Psoas muscle (tissue), 8 donors: ENCODE data around the gene CMTM7. TPM values are rescaled to one million over a fixed set of nuclear protein-coding genes. Genes with fewer than 3 reads are reported as not detected.
A peak's percentile ranks its signal among the peaks of the same experiment; 100 is the strongest.

Experiments
- ATAC-seq, 4 donors: fragments of 200-7000 bp; cut with Tn5 transposase; one replicate each; pipeline ENCODE4 v1.9.1; 2020; ENCODE audit warnings: moderate library complexity in 3 of 4, mild to moderate bottlenecking in 2 of 4
- DNase-seq, 2 donors: peaks; one replicate each; pipeline ENCODE4 v3.0.0-alpha.2; 2020
- H3K27ac ChIP-seq: fragments of 200-600 bp; one replicate; pipeline ENCODE4 v1.8.0; 2022
- H3K27me3 ChIP-seq, 3 donors: fragments of 200-600 bp in 1 of 3; one replicate each; pipeline versions ENCODE4 v1.6.1 to v1.8.0; 2013 to 2022; ENCODE audit warnings: low read length in 2 of 3, mild to moderate bottlenecking in 2 of 3, moderate library complexity in 1 of 3; ENCODE audit not compliant: insufficient read depth in 3 of 3
- H3K36me3 ChIP-seq, 2 donors: fragments of 200-600 bp in 1 of 2; one replicate each; pipeline versions ENCODE4 v1.6.1 to v1.8.0; 2013 to 2022; ENCODE audit warnings: low read depth in 1 of 2, mild to moderate bottlenecking in 1 of 2, moderate library complexity in 1 of 2; ENCODE audit not compliant: insufficient read depth in 1 of 2
- H3K4me1 ChIP-seq: fragments of 200-600 bp; one replicate; pipeline ENCODE4 v1.8.0; 2022
- H3K4me3 ChIP-seq: fragments of 200-600 bp; one replicate; pipeline ENCODE4 v1.8.0; 2022; ENCODE audit warnings: mild to moderate bottlenecking
- H3K9me3 ChIP-seq: fragments of 200-600 bp; one replicate; pipeline ENCODE4 v1.8.0; 2022
- WGBS, 3 donors: extraction: QIAGEN DNeasy Blood & Tissue Kit; methylation state at CpG; one replicate each; pipeline versions ENCODE4 v1.1.6 to v1.1.7; 2013; 5-methylcytosine and 5-hydroxymethylcytosine counted together
- intact Hi-C, 2 donors: fragments of 100-400 bp; cut with DNase I; formaldehyde crosslinking; loops; one replicate each; pipeline versions ENCODE4 v1.11.0 to v1.14.2; 2022
- polyA plus RNA-seq, 3 donors: library from polyadenylated mRNA; stranded (reverse); fragments of 200-250 nt; gene quantifications; one replicate each; pipeline ENCODE4 v1.2.3, GENCODE V29; 2013
- total RNA-seq, 4 donors: library from RNA; stranded (reverse); fragmentation: NEBNext Ultra II Directional in 2 of 4; extraction: Animal tissue kit (Norgen Biotek cat#: 25700) in 2 of 4; gene quantifications; one replicate each; pipeline versions ENCODE4 v1.2.1 to v1.2.4, GENCODE V29; 2021 to 2023
- TF ChIP-seq, protein P1 (sequence below): fragments of 200-600 bp; IDR thresholded peaks from one replicate; pipeline ENCODE4 v1.8.0; 2022; ENCODE audit warnings: antibody characterized with exemption
- donor health status: healthy with polysubstance abuse.
- donor health status: DM: no; HTN: no; CAD: no; lungs with moderate emphysema.
- donor health status: Bipolar disorder and iron deficiency.
- donor health status: healthy.
- donor health status: DM: yes; HTN: yes; CAD: no.
- donor health status: DM: no; HTN: no; CAD: no.
- donor health status: DM: no; HTN: no; CAD: no.
- donor health status: DM: yes; HTN: yes; CAD: no.

CMTM7 gene
- total and polyA plus RNA-seq, 7 donors: 0.65 to 18.5 (median 2.6) TPM

DNA sequence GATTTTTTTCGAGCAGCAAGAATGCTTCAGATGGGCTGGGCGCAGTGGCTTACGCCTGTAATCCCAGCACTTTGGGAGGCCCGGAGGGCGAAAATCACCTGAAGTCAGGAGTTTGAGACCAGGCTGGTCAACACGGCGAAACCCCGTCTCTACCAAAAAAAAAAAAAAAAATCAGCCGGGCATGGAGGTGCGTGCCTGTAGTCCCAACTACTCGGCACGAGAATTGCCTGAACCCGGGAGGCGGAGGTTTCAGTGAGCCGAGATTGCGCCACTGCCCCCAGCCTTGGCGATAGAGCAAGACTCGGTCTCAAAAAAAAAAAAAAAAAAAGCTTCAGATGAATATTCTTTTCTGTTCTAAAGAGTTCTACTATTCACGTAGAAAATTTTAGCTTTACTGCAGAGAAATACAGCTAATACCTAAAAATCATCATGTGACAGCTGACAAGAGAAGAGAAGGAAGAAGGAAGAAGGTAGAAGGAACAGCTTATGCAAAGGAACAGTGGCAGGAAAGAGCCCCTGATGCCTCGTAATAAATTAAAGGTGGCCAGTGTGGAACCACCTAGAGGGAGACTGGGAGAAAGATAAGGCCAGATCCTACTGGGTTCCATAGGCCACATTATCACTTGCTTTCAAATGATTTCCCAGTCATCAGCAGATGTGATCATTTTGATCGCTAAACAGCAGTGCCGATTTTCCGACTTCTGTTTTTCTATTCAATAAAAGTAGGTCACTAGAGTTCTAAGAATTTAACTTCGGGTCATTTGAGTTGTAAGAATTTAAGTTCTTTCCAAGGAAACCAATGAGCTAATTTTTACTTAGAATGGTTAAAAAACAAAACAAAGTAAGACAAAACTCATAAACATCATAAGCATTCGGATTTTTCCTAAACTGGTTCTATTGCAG lies 109.5 kb downstream of the CMTM7 start:
- no peaks in the 10 kb centered on the region for H3K9me3 ChIP-seq
- H3K36me3 ChIP-seq: no peaks in the 10 kb centered on the region
- no peaks in the 10 kb centered on the region for H3K27me3 ChIP-seq
- intact Hi-C loops: loop anchor here in 1 of 2 donors (5.0 kb wide), 1 partner anchor 71 kb away; the partner anchor contains the start of gene DYNC1LI1
- peaks cover 15% of the 10 kb centered on the region for H3K4me1 ChIP-seq
- H3K27ac ChIP-seq: peak overlapping the region; percentile 98
- TF ChIP-seq, protein P1, sequence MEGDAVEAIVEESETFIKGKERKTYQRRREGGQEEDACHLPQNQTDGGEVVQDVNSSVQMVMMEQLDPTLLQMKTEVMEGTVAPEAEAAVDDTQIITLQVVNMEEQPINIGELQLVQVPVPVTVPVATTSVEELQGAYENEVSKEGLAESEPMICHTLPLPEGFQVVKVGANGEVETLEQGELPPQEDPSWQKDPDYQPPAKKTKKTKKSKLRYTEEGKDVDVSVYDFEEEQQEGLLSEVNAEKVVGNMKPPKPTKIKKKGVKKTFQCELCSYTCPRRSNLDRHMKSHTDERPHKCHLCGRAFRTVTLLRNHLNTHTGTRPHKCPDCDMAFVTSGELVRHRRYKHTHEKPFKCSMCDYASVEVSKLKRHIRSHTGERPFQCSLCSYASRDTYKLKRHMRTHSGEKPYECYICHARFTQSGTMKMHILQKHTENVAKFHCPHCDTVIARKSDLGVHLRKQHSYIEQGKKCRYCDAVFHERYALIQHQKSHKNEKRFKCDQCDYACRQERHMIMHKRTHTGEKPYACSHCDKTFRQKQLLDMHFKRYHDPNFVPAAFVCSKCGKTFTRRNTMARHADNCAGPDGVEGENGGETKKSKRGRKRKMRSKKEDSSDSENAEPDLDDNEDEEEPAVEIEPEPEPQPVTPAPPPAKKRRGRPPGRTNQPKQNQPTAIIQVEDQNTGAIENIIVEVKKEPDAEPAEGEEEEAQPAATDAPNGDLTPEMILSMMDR: no peak
- DNase-seq (no peak), ATAC-seq (no peak)
- 80 to 83% (median 82%) methylated on average over 25 of the region's 25 CpGs for WGBS, 3 donors
- H3K4me3 ChIP-seq: peak overlapping the region; percentile 98

DNA sequence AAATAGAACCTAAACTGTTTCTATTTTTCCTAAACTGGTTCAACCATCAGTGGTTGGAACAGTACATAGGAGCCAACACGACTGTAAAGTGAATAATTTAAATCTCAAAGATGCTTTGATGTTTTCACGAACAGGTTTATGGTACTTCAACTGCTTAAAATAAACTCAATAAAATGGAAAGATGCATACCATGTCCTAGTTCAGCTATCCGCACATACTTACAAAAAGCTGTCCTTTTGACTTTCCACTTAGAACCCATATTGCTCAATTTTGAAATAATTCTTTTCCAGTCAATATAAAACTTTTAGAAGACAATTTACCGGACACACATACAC lies 110.1 kb downstream of the CMTM7 start:
- H3K9me3 ChIP-seq: no peaks in the 10 kb centered on the region
- no peak for DNase-seq
- H3K27me3 ChIP-seq: no peaks in the 10 kb centered on the region
- intact Hi-C loops: loop anchor here in 1 of 2 donors (5.0 kb wide), 1 partner anchor 71 kb away; the partner anchor contains the start of gene DYNC1LI1
- H3K36me3 ChIP-seq: no peaks in the 10 kb centered on the region
- H3K4me1 ChIP-seq: peaks cover 15% of the 10 kb centered on the region
- no peak for ATAC-seq
- H3K27ac ChIP-seq: peak overlapping the region; percentile 98
- TF ChIP-seq, protein P1: no peak
- peak overlapping the region; percentile 98 for H3K4me3 ChIP-seq
- WGBS, 3 donors: 6 to 16% (median 8%) methylated on average over 4 of the region's 4 CpGs

DNA sequence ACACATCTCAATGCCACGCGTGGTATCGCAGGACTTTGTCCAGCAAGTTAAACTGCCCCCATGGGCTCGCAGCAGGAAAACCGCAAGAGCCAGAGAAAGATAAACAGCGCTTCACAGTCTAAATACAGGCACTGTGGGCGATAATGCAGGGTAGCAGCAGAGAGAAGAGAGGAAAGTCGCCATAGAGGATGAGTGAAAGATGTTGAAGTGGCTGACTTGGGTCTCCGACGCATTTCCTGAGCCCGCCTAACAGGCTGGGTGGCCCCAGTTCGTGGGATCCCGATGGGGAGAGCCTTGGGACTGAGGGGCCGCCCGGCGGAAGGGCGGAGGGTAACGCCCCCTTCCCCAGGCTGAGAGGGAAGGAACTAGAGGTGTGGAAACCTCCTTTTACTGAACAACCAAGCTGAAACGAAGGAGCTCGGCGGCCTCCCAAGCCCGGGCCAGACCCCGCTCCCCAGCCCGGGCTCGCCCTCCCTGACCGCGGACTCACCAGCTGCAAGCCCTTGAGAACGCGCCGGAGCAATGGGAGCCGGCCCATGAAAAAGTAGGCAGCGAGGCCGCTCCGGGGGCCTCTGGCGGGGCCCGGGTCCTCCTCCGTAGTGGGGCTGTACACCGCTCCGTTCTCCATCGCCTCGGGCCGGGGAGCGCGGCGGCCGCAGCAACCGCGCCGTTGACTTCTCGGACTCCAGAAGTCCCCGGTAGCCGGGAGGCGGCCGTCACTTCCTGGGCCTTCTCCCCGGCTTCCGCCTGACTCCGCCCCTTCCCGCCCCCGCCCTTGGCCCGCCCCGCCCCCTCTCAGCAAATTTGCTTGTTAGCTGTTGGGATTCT lies 110.7 kb downstream of the CMTM7 start, which contains the start of gene CMTM6:
TSS of gene CMTM6 (minus strand) at position 735 of the 828 bp plus-strand sequence. CDS start at position 628, 107 bp downstream.
- WGBS, 3 donors: 0 to 1% (median 1%) methylated on average over 45 to 61 of the region's 61 CpGs

DNA sequence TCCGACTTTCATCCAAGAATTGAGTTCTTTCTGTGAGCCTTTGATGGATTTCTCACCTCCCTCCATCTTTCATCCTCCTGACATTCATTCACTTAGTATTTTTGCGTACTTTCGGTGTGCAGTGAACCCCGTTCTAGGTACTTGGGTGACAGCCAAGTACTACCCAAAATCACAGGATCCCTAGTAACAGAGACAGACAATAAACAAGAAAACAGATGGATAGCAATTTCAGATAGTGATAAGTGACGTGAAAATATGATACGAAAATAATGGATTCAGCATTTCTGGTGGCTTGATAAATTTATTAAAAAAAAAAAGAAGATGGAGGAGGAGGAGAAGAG lies 111.3 kb downstream of the CMTM7 start:
- Histone ChIP-seq H3K27ac (peak overlapping the region; percentile 98), H3K36me3 (no peaks in the 10 kb centered on the region), H3K4me3 (peak overlapping the region; percentile 98), H3K4me1 (peaks cover 15% of the 10 kb centered on the region), H3K27me3 (no peaks in the 10 kb centered on the region), H3K9me3 (no peaks in the 10 kb centered on the region)
- ATAC-seq: peak in 2 of 4 donors; percentile 2
- intact Hi-C loops: loop anchor here in 1 of 2 donors (5.0 kb wide), 1 partner anchor 69 kb away; the partner anchor contains the start of gene DYNC1LI1
- no peak for DNase-seq
- 2 to 3% (median 2%) methylated on average over 6 of the region's 6 CpGs for WGBS, 3 donors
- TF ChIP-seq, protein P1: no peak

More for the DNA sequence above, 110.7 kb downstream of the CMTM7 start, which contains the start of gene CMTM6:
- Histone ChIP-seq H3K4me1 (peaks cover 15% of the 10 kb centered on the region), H3K36me3 (no peaks in the 10 kb centered on the region), H3K27ac (peak within 1 kb of the TSS; percentile 98), H3K4me3 (peak within 1 kb of the TSS; percentile 98), H3K27me3 (no peaks in the 10 kb centered on the region), H3K9me3 (no peaks in the 10 kb centered on the region)
- TF ChIP-seq, protein P1: no peak
- peak; percentile 95 to 99 (median 96) for ATAC-seq
- peak; percentile 82 to 90 for DNase-seq
- intact Hi-C loops: loop anchor here in 1 of 2 donors (5.0 kb wide), 1 partner anchor 70 kb away; the partner anchor contains the start of gene DYNC1LI1

Other genes with a start within 250 kb of the CMTM7 start
- 1 to 10 TPM in 3 of 4 donors, under 1 TPM in 1; 0.97 to 4.2 (median 2.1) TPM for gene CMTM8, start 153.2 kb upstream of the CMTM7 start, total RNA-seq
- 1 to 10 TPM; 1.5 to 4.0 (median 2.0) TPM for gene CMTM8, start 153.2 kb upstream of the CMTM7 start, polyA plus RNA-seq
- 1 to 10 TPM; 4.5 to 8.0 (median 5.6) TPM for gene CMTM6, start 111.0 kb downstream of the CMTM7 start, total RNA-seq
- gene CMTM6, start 111.0 kb downstream of the CMTM7 start, polyA plus RNA-seq: 1 to 10 TPM; 3.7 to 5.5 (median 4.3) TPM
- gene DYNC1LI1, start 179.0 kb downstream of the CMTM7 start, total RNA-seq: 10 to 100 TPM; 44.0 to 50.4 (median 47.4) TPM
- gene DYNC1LI1, start 179.0 kb downstream of the CMTM7 start, polyA plus RNA-seq: 10 to 100 TPM; 37.4 to 56.8 (median 40.6) TPM